GM12801 (cell line): ENCODE measurements around the gene NOVA1.

Experiments
- TF ChIP-seq, protein P1 (sequence below): IDR thresholded peaks from one replicate; pipeline ENCODE4 v1.5.1; 2011; ENCODE audit warnings: control low read depth; ENCODE audit not compliant: insufficient read length; ENCODE audit errors: extremely low read depth

Gene NOVA1

GRCh38 chr14:26597071-26597588 lies 703 bp downstream of the NOVA1 start:
- TF ChIP-seq, protein P1, sequence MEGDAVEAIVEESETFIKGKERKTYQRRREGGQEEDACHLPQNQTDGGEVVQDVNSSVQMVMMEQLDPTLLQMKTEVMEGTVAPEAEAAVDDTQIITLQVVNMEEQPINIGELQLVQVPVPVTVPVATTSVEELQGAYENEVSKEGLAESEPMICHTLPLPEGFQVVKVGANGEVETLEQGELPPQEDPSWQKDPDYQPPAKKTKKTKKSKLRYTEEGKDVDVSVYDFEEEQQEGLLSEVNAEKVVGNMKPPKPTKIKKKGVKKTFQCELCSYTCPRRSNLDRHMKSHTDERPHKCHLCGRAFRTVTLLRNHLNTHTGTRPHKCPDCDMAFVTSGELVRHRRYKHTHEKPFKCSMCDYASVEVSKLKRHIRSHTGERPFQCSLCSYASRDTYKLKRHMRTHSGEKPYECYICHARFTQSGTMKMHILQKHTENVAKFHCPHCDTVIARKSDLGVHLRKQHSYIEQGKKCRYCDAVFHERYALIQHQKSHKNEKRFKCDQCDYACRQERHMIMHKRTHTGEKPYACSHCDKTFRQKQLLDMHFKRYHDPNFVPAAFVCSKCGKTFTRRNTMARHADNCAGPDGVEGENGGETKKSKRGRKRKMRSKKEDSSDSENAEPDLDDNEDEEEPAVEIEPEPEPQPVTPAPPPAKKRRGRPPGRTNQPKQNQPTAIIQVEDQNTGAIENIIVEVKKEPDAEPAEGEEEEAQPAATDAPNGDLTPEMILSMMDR, result no peak

DNA sequence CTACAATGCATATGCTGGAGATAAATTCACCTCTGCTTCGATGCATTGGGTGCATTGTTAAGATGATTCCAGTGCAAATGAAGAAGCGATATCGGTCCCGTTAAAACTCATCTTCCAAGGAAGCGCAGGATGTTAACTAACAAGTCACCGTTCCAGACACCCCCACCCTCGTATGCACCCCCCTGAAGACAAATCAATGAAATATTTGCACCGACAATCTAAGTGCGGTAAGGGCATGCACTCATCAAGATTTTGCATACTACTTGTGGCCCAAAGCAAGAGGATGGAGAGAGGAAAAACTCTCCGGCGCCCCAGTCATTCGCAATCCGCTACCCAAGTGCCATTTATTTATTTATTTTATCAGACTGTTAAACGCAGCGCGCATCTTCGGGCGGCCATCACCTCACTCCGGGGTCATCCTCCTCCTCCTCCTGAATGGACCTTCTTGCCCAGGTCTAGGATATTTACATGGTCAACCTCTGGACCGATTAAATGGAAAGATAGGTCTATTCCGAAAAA lies 1.2 kb downstream of the NOVA1 start:
- TF ChIP-seq, protein P1, result no peak

DNA sequence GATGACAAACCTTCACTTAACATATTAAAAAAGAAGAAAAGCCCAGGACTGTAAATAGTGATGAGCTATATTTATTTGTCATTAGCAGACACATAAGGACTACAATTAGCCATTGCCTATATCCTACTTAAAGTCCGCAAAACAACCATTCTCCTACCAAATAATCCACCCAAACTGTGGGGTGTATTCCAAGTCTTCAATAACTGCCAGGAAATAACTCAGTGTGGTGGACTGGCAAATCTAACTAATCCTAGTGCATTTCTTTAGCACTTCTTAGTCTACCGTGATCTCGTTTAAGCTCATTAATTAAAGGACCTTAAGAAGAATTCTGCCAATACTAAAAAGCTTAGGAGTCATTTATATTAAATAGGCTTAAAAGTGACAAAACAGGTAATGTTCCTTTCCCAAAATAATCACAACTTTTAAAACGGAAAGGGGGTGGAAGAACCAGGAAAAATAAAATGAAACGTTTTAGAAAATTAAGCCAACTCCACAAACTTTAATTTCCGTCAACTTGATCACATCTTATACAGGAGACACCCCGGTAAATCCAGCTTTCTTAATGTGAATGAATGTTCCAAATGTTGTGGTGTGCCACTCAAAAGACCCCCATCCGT lies 1.8 kb downstream of the NOVA1 start:
- TF ChIP-seq, protein P1, result no peak

DNA sequence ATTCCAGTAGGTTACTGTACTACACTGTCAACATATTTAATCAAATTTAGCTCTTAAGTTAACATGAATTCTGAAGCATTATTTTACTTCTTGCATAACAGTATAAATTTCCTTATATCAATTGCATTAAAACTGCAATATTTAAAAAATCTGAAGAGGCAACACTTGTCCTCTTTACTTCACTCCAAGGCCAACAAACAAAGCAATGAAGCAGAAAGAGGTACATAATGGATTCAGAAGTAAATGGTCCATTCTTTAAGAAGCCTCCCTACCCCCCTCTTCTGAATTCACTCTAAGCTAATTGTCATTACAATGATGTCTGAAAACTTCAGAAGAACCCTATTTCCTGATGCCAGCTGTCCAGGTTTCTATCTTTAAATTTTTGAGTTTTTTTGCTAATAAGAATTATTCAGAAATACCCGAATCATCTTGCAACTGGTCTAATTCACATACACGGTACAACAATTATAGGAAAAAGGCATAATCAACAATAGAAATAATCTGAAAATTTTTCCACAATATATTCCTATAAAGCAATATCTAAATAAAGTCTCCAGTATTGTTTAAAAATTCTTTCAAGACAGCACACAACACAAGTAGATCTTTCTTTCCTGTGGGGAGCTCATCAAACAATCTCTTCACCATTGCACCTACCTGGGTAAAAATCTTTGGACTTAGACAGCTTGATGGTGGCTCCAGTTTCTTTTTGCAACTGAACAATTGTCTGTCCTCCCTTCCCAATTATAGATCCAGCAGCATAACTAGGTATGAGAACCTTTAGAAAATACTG lies 2.9 kb downstream of the NOVA1 start:
- TF ChIP-seq, protein P1, result no peak

- TF ChIP-seq, protein P1, result no peak
Observed at GRCh38 chr14:26594148-26594547, 3.7 kb downstream of the NOVA1 start.

DNA sequence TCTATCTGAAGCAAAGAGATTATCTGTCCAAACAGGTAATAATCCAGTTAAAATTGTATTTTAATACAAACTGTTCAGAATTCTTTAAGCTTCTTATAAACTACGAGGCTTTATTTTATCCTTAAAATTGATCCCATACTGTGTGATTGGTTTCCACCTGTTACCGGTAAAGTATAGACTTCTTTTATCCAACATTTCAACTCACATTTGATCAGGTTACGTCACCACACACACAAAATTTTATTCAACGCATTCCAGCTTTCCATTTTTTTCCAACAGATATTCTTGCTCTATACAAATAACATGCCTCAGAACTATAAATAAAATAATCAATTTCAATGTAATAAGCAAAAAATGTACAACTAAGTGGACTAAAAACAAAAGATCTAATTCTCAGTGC lies 4.5 kb downstream of the NOVA1 start:
- TF ChIP-seq, protein P1, result no peak

DNA sequence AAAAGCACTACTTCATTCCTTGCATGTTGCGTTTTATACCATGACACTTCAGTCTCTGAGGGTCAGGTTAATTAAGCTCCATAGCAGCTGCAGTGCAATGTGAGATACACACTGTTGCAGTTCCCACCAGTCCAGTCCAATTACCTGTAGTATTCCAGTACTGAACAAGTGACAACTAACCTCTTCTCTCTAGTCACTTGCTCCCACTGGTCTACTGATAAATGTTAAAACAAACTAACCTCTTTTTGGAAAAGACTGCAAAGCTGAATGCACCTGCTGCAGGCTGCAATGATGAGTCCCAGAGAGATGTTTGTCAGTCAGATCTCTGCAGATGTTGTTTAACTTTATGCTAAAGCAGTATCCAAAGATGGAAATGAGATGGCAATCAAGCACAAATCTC lies 7.9 kb downstream of the NOVA1 start:
- TF ChIP-seq, protein P1, result no peak
